Measurements from ENCODE around the gene FAM50B.

DNA sequence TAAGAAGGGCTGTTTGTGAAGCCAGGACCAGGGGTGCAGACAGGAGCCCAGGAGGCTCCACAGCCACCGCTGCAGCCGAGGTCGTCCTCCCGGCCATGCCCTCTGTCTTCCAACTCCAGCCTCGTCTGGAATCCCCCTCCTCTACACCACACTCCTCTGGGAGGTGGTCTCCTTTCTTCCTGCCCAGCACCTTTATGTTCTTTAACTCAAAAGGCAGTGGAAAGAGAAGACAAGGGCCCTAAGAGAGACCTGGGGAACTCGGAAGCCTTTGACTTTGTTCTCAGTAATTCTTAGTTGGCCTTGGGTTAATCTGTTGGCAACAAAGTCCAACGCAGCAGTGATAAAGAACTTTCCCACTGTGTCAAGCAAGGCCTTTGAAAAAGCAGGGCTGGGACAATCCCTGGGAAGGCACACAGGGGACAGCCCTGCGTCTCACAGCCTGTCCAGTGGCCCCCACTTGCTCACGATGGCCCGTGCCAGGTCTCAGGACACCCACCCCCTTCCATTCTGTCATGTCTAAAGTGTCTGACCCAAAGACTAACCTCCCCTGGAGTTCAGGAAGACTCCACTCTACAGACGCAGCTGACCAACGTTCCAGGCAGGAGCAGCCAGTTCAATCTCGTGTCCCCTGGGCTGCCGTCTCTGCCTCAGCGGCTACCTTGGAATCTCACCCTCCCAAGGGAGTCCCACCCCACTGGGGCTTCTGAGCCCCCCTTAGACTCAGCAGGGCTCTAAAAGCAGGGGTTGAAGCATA lies 42.8 kb upstream of the FAM50B start:
- TF ChIP-seq, protein P1, sequence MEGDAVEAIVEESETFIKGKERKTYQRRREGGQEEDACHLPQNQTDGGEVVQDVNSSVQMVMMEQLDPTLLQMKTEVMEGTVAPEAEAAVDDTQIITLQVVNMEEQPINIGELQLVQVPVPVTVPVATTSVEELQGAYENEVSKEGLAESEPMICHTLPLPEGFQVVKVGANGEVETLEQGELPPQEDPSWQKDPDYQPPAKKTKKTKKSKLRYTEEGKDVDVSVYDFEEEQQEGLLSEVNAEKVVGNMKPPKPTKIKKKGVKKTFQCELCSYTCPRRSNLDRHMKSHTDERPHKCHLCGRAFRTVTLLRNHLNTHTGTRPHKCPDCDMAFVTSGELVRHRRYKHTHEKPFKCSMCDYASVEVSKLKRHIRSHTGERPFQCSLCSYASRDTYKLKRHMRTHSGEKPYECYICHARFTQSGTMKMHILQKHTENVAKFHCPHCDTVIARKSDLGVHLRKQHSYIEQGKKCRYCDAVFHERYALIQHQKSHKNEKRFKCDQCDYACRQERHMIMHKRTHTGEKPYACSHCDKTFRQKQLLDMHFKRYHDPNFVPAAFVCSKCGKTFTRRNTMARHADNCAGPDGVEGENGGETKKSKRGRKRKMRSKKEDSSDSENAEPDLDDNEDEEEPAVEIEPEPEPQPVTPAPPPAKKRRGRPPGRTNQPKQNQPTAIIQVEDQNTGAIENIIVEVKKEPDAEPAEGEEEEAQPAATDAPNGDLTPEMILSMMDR (IDR thresholded peaks at IDR 0.05) = no peak
- TF ChIP-seq POLR2A (IDR thresholded peaks at IDR 0.05) = peak in 1 of 3 donors; percentile 24
